HFFc6 (cell line): ENCODE measurements around the gene CMTR1. TPM values are rescaled to one million over a fixed set of nuclear protein-coding genes. Genes with fewer than 3 reads are reported as not detected.
A peak's percentile ranks its signal among the peaks of the same experiment; 100 is the strongest.
"Not testable (repeated sequence)": the region's sequence is repeated elsewhere in the genome, so short reads cannot be mapped to it uniquely, and the experiment has no call there.

Experiments
- DNase-seq: peaks from one replicate; pipeline ENCODE4 v3.0.0-alpha.2; 2018
- H3K27ac Mint-ChIP-seq: 2 replicates; pipeline ENCODE4 v1.8.0; 2020; ENCODE audit warnings: mild to moderate bottlenecking, mixed read lengths
- H3K27me3 Mint-ChIP-seq: 2 replicates; pipeline ENCODE4 v1.8.0; 2021; ENCODE audit warnings: mild to moderate bottlenecking, moderate library complexity, mixed read lengths; ENCODE audit not compliant: insufficient read depth
- H3K36me3 Mint-ChIP-seq: 2 replicates; pipeline ENCODE4 v1.8.0; 2021; ENCODE audit warnings: low read depth, mixed read lengths
- H3K4me1 Mint-ChIP-seq: 2 replicates; pipeline ENCODE4 v1.8.0; 2020; ENCODE audit warnings: low read depth, mixed read lengths
- H3K4me3 Mint-ChIP-seq: 2 replicates; pipeline ENCODE4 v1.8.0; 2020; ENCODE audit warnings: mild to moderate bottlenecking, moderate library complexity, mixed read lengths
- H3K9me3 Mint-ChIP-seq: 2 replicates; pipeline ENCODE4 v1.8.0; 2020; ENCODE audit warnings: mild to moderate bottlenecking, mixed read lengths
- CTCF ChIP-seq: fragments of 200-600 bp; sonication (generic); IDR thresholded peaks from 2 replicates; pipeline ENCODE4 v1.5.0; 2021; ENCODE audit warnings: antibody characterized with exemption, mild to moderate bottlenecking
- total RNA-seq, 6 experiments: library from RNA; stranded (reverse); fragmentation: NEBNext Ultra II Directional; extraction: Animal tissue kit (Norgen Biotek cat#: 25700); gene quantifications; 2 replicates in 1 of 6; 3 replicates in 5 of 6; pipeline ENCODE4 v1.2.3, GENCODE V29; 2021

Gene CMTR1
- total RNA-seq, 6 experiments from 2014 or later: 36.1 to 42.2 (median 37.6) TPM

GRCh38 chr6:37435816-37436215 is 2.8 kb downstream of the CMTR1 start:
- peak; percentile 29; the same call in 1 of the 2 replicates for TF ChIP-seq CTCF
- H3K27ac Mint-ChIP-seq: no peak overlapping the region
- peaks cover 41% of the 10 kb centered on the region for H3K4me1 Mint-ChIP-seq
- peaks cover 7% of the 10 kb centered on the region for H3K36me3 Mint-ChIP-seq
- no peaks in the 10 kb centered on the region for H3K9me3 Mint-ChIP-seq
- H3K27me3 Mint-ChIP-seq: peaks cover 4% of the 10 kb centered on the region; the same call in 1 of the 2 replicates
- no peak for DNase-seq
- H3K4me3 Mint-ChIP-seq: no peak overlapping the region

GRCh38 chr6:37438930-37439329 is 5.9 kb downstream of the CMTR1 start:
- Mint-ChIP-seq H3K4me1 (peaks cover 42% of the 10 kb centered on the region), H3K9me3 (no peaks in the 10 kb centered on the region), H3K4me3 (no peak overlapping the region), H3K27ac (peak overlapping the region; percentile 8; the same call in 1 of the 2 replicates), H3K27me3 (no peaks in the 10 kb centered on the region), H3K36me3 (peaks cover 9% of the 10 kb centered on the region)
- TF ChIP-seq CTCF: no peak
- no peak for DNase-seq

- no peak overlapping the region for H3K27ac Mint-ChIP-seq
- no peak for TF ChIP-seq CTCF
- H3K27me3 Mint-ChIP-seq: no peaks in the 10 kb centered on the region
- H3K4me1 Mint-ChIP-seq: peaks cover 22% of the 10 kb centered on the region
- DNase-seq: no peak
- no peak overlapping the region for H3K4me3 Mint-ChIP-seq
- no peaks in the 10 kb centered on the region for H3K9me3 Mint-ChIP-seq
- peaks cover 25% of the 10 kb centered on the region for H3K36me3 Mint-ChIP-seq
Measured at GRCh38 chr6:37441651-37442050, 8.6 kb downstream of the CMTR1 start.

GRCh38 chr6:37442416-37443215 is 9.6 kb downstream of the CMTR1 start:
- DNase-seq: no peak
- H3K4me1 Mint-ChIP-seq: peaks cover 22% of the 10 kb centered on the region
- no peaks in the 10 kb centered on the region for H3K9me3 Mint-ChIP-seq
- peaks cover 30% of the 10 kb centered on the region for H3K36me3 Mint-ChIP-seq
- TF ChIP-seq CTCF: no peak
- peak overlapping the region; percentile 41 for H3K27ac Mint-ChIP-seq
- H3K27me3 Mint-ChIP-seq: no peaks in the 10 kb centered on the region
- H3K4me3 Mint-ChIP-seq: peak overlapping the region; percentile 44

GRCh38 chr6:37443216-37443542 is 10.2 kb downstream of the CMTR1 start:
- H3K4me3 Mint-ChIP-seq: peak overlapping the region; percentile 44; the same call in 1 of the 2 replicates
- peak overlapping the region; percentile 41; the same call in 1 of the 2 replicates for H3K27ac Mint-ChIP-seq
- peaks cover 22% of the 10 kb centered on the region for H3K4me1 Mint-ChIP-seq
- not testable (repeated sequence) for DNase-seq, H3K9me3 Mint-ChIP-seq, H3K27me3 Mint-ChIP-seq
- peaks cover 26% of the 10 kb centered on the region for H3K36me3 Mint-ChIP-seq

GRCh38 chr6:37449984-37450383 is 17.0 kb downstream of the CMTR1 start:
- DNase-seq: no peak
- H3K36me3 Mint-ChIP-seq: peaks cover 45% of the 10 kb centered on the region

More at GRCh38 chr6:37449984-37450383, 17.0 kb downstream of the CMTR1 start:
- Mint-ChIP-seq H3K4me1 (peaks cover 36% of the 10 kb centered on the region), H3K27ac (no peak overlapping the region), H3K27me3 (no peaks in the 10 kb centered on the region), H3K4me3 (no peak overlapping the region), H3K9me3 (no peaks in the 10 kb centered on the region)
- TF ChIP-seq CTCF: no peak
